Heart left ventricle (tissue), 16 donors: ENCODE data around the gene NKIRAS1. TPM values are rescaled to one million over a fixed set of nuclear protein-coding genes. Genes with fewer than 3 reads are reported as not detected.
"Not testable (repeated sequence)": the region's sequence is repeated elsewhere in the genome, so short reads cannot be mapped to it uniquely, and the experiment has no call there.

ENCODE experiments used
- ATAC-seq, 4 donors: fragments of 200-7000 bp; cut with Tn5 transposase; one replicate each; pipeline ENCODE4 v1.9.1; 2020 to 2022; ENCODE audit warnings: moderate library complexity in 4 of 4, mild to moderate bottlenecking in 3 of 4, moderate number of reproducible peaks in 1 of 4
- DNase-seq, 5 donors: peaks; one replicate each; pipeline ENCODE4 v3.0.0-alpha.2; 2020
- H3K27ac ChIP-seq, 12 donors: fragments of 200-600 bp; sonication (generic) in 4 of 12; one replicate each; pipeline versions ENCODE4 v1.5.0 to v1.8.0; 2016 to 2022; ENCODE audit warnings: mild to moderate bottlenecking in 2 of 12
- H3K27me3 ChIP-seq, 9 donors: fragments of 200-600 bp; sonication (generic) in 2 of 9; one replicate each; pipeline versions ENCODE4 v1.5.1 to v1.8.0; 2016 to 2022; ENCODE audit warnings: mild to moderate bottlenecking in 3 of 9
- H3K36me3 ChIP-seq, 9 donors: fragments of 200-600 bp; sonication (generic) in 2 of 9; one replicate each; pipeline versions ENCODE4 v1.5.0 to v1.8.0; 2018 to 2022; ENCODE audit warnings: mild to moderate bottlenecking in 2 of 9
- H3K4me1 ChIP-seq, 12 donors: fragments of 200-600 bp; sonication (generic) in 4 of 12; one replicate each; pipeline versions ENCODE4 v1.5.0 to v1.8.0; 2016 to 2022; ENCODE audit warnings: mild to moderate bottlenecking in 3 of 12
- H3K4me3 ChIP-seq, 12 donors: fragments of 200-600 bp; sonication (generic) in 4 of 12; one replicate each; pipeline versions ENCODE4 v1.5.0 to v1.8.0; 2017 to 2022; ENCODE audit warnings: mild to moderate bottlenecking in 9 of 12, moderate library complexity in 4 of 12
- H3K9me3 ChIP-seq, 12 donors: fragments of 200-600 bp; sonication (generic) in 4 of 12; one replicate each; pipeline versions ENCODE4 v1.5.0 to v1.8.0; 2016 to 2022; ENCODE audit warnings: mild to moderate bottlenecking in 1 of 12
- CTCF ChIP-seq, 12 donors: fragments of 200-600 bp; sonication (generic) in 4 of 12; IDR thresholded peaks; one replicate each; pipeline versions ENCODE4 v1.5.0 to v1.8.0; 2018 to 2022; ENCODE audit warnings: antibody characterized with exemption in 12 of 12, mild to moderate bottlenecking in 5 of 12
- POLR2A ChIP-seq, 2 donors: fragments of 450-650 bp; IDR thresholded peaks; one replicate each; pipeline ENCODE4 v1.6.1; 2017; ENCODE audit warnings: antibody characterized with exemption in 2 of 2, mild to moderate bottlenecking in 2 of 2, moderate library complexity in 2 of 2
- WGBS, 4 donors: extraction: QIAGEN DNeasy Blood & Tissue Kit in 2 of 4; methylation state at CpG; one replicate each; pipeline versions ENCODE4 v1.1.5 to v1.1.7; 2013 to 2018; 5-methylcytosine and 5-hydroxymethylcytosine counted together
- intact Hi-C, 10 donors: fragments of 100-400 bp; cut with DNase I; formaldehyde crosslinking; loops; one replicate each; pipeline versions ENCODE4 v1.11.1 to v1.14.2; 2022
- polyA plus RNA-seq, 2 donors: library from polyadenylated mRNA; stranded (reverse); fragments of 200-250 nt; gene quantifications; one replicate each; pipeline ENCODE4 v1.2.3, GENCODE V29; 2013
- total RNA-seq, 9 donors: library from RNA; depleted of rRNA in 2 of 9; stranded (reverse); fragments of >200 nt in 2 of 9; fragmentation: NEBNext Ultra II Directional in 3 of 9; extraction: Animal tissue kit (Norgen Biotek cat#: 25700) in 3 of 9; gene quantifications; one replicate each; pipeline versions ENCODE4 v1.1.0 to v1.2.4, GENCODE V29; 2016 to 2023
- donor health status: ischemic (EF 13 %, LVEDD 7.1; RV severe dilation, severe dysfunction).
- donor health status: healthy with polysubstance abuse.
- donor health status: DM: no; HTN: yes; CAD: no.
- donor health status: DM: no; HTN: no; CAD: no.
- donor health status: ischemic (EF 25% LVEDD 6.9; RV normal size, moderate dysfunction).
- donor health status: ischemic (EF 25% LVEDD 5.7; RV mildly dilated, moderate dysfunction).
- donor health status: healthy.
- donor health status: DM: yes; HTN: yes; CAD: no.
- donor health status: ischemic (EF 35%, LVEDD 5.7; RV mildly dilated, moderate dysfunction).
- donor health status: nonischemic (EF 11% LVEDD 7.7; RV severe dilation, severe dysfunction).
- donor health status: DM: yes; HTN: yes; CAD: no.
- donor health status: PGD.
- donor health status: ischemic (EF 29% LVEDD 5.4; RV normal size, mild dysfunction).
- donor health status: nonischemic (EF 23%, LVEDD 6.1; RV moderate dilation, normal function).

The NKIRAS1 gene
- total and polyA plus RNA-seq, 11 donors, result 13.3 to 23.2 (median 17.8) TPM

GRCh38 chr3:23874359-23875112, 42.3 kb downstream of the NKIRAS1 start:
- Histone ChIP-seq H3K4me1 (peaks cover 0 to 57% (median 43%) of the 10 kb centered on the region in 12 donors), H3K9me3 (no peaks in the 10 kb centered on the region), H3K27ac (no peak overlapping the region), H3K4me3 (no peak overlapping the region), H3K36me3 (no peaks in the 10 kb centered on the region), H3K27me3 (no peaks in the 10 kb centered on the region)
- DNase-seq (no peak), ATAC-seq (peak in 1 of 4 donors; percentile 4)
- TF ChIP-seq CTCF (IDR thresholded peaks at IDR 0.05) (no peak), POLR2A (IDR thresholded peaks at IDR 0.05) (no peak)
- intact Hi-C loops, result no loop called here
- 53 to 64% (median 59%) methylated on average over 6 of the region's 6 CpGs for WGBS, 4 donors

- no peak overlapping the region for H3K4me3 ChIP-seq
- H3K36me3 ChIP-seq, result no peaks in the 10 kb centered on the region
- no peaks in the 10 kb centered on the region for H3K9me3 ChIP-seq
- H3K4me1 ChIP-seq, result peaks cover 0 to 60% (median 44%) of the 10 kb centered on the region in 12 donors
- ATAC-seq (peak in 2 of 4 donors; percentile 33 to 59), DNase-seq (no peak)
- TF ChIP-seq POLR2A (IDR thresholded peaks at IDR 0.05) (no peak), CTCF (IDR thresholded peaks at IDR 0.05) (no peak)
- H3K27me3 ChIP-seq, result no peaks in the 10 kb centered on the region
- intact Hi-C loops, result no loop called here
- 46 to 57% (median 50%) methylated on average over 2 of the region's 2 CpGs for WGBS, 4 donors
- no peak overlapping the region for H3K27ac ChIP-seq
These were observed 42.8 kb downstream of the NKIRAS1 start for GRCh38 chr3:23873941-23874340.

- intact Hi-C loops, result no loop called here
- no peak for TF ChIP-seq CTCF (IDR thresholded peaks at IDR 0.05)
- no peak for TF ChIP-seq POLR2A (IDR thresholded peaks at IDR 0.05)
- Histone ChIP-seq H3K4me1 (peaks cover 0 to 67% (median 42%) of the 10 kb centered on the region in 12 donors), H3K9me3 (no peaks in the 10 kb centered on the region), H3K4me3 (no peak overlapping the region), H3K27me3 (no peaks in the 10 kb centered on the region), H3K27ac (no peak overlapping the region), H3K36me3 (no peaks in the 10 kb centered on the region)
- WGBS, 4 donors, result 96 to 97% (median 97%) methylated on average over 3 of the region's 3 CpGs
- no peak for DNase-seq
- ATAC-seq, result no peak
These were observed 44.5 kb downstream of the NKIRAS1 start for GRCh38 chr3:23872330-23872729.

DNA sequence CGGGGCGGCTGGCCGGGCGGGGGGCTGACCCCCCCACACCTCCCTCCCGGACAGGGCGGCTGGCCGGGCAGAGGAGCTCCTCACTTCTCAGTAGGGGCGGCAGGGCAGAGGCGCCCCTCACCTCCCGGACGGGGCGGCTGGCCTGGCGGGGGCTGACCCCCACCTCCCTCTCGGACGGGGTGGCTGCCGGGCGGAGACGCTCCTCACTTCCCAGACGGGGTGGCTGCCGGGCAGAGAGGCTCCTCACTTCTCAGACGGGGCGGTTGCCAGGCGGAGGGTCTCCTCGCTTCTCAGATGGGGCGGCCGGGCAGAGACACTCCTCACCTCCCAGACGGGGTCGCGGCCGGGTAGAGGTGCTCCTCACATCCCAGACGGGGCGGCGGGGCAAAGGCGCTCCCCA, 45.4 kb downstream of the NKIRAS1 start:
- DNase-seq, H3K27me3 ChIP-seq, ATAC-seq, H3K4me3 ChIP-seq, intact Hi-C loops, H3K9me3 ChIP-seq, H3K27ac ChIP-seq, H3K36me3 ChIP-seq: not testable (repeated sequence)
- WGBS, 4 donors, result 94 to 100% (median 97%) methylated on average over 7 to 34 of the region's 34 CpGs
- peaks cover 3 to 67% (median 39%) of the 10 kb centered on the region in 12 donors for H3K4me1 ChIP-seq

DNA sequence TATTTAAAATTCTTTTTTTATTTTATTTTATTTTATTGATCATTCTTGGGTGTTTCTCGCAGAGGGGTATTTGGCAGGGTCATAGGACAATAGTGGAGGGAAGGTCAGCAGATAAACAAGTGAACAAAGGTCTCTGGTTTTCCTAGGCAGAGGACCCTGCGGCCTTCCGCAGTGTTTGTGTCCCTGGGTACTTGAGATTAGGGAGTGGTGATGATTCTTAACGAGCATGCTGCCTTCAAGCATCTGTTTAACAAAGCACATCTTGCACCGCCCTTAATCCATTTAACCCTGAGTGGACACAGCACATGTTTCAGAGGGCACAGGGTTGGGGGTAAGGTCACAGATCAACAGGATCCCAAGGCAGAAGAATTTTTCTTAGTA, 46.1 kb downstream of the NKIRAS1 start:
- peak in 1 of 4 donors; percentile 36 for ATAC-seq
- Histone ChIP-seq H3K4me1 (peaks cover 3 to 68% (median 44%) of the 10 kb centered on the region in 12 donors), H3K27ac (peak overlapping the region in 1 of 12 donors; percentile 23)
- H3K4me3 ChIP-seq, H3K27me3 ChIP-seq, DNase-seq, intact Hi-C loops, H3K36me3 ChIP-seq, H3K9me3 ChIP-seq: not testable (repeated sequence)
- 39 to 70% (median 51%) methylated on average over 1 to 3 of the region's 5 CpGs for WGBS, 4 donors
